GM18508 (cell line): Measurements from ENCODE around the gene GRAMD4.

ENCODE experiments used
- ATAC-seq: cut with Tn5 transposase; IDR thresholded peaks from one replicate; pipeline ENCODE4 v1.9.1; 2021; ENCODE audit warnings: moderate number of reproducible peaks; ENCODE audit not compliant: insufficient read depth, unreplicated experiment

Gene GRAMD4

GRCh38 chr22:46665151-46665695, 45.0 kb downstream of the GRAMD4 start:
- no peak for ATAC-seq

- no peak for ATAC-seq
Observed at GRCh38 chr22:46665751-46666280, 45.6 kb downstream of the GRAMD4 start.

GRCh38 chr22:46666577-46667244, 46.5 kb downstream of the GRAMD4 start:
- no peak for ATAC-seq

- ATAC-seq = no peak
Observed at GRCh38 chr22:46667245-46667623, 47.0 kb downstream of the GRAMD4 start.

- ATAC-seq = no peak
Observed at GRCh38 chr22:46668116-46668515, 47.9 kb downstream of the GRAMD4 start.

- no peak for ATAC-seq
Observed at GRCh38 chr22:46669201-46669600, 49.0 kb downstream of the GRAMD4 start.

- ATAC-seq = no peak
Observed at GRCh38 chr22:46671824-46672432, 51.7 kb downstream of the GRAMD4 start.

GRCh38 chr22:46672731-46673130, 52.5 kb downstream of the GRAMD4 start:
- ATAC-seq = no peak

GRCh38 chr22:46673205-46673604, 53.0 kb downstream of the GRAMD4 start:
- no peak for ATAC-seq

GRCh38 chr22:46673662-46674236, 53.6 kb downstream of the GRAMD4 start:
- no peak for ATAC-seq

- no peak for ATAC-seq
Observed at GRCh38 chr22:46674367-46674781, 54.2 kb downstream of the GRAMD4 start.

GRCh38 chr22:46674906-46675305, 54.7 kb downstream of the GRAMD4 start:
- ATAC-seq = no peak

GRCh38 chr22:46675479-46675878, 55.3 kb downstream of the GRAMD4 start:
- ATAC-seq = no peak

- ATAC-seq = no peak
Observed at GRCh38 chr22:46675938-46676337, 55.8 kb downstream of the GRAMD4 start.

GRCh38 chr22:46676479-46676878, 56.3 kb downstream of the GRAMD4 start:
- no peak for ATAC-seq

GRCh38 chr22:46676881-46677280, 56.7 kb downstream of the GRAMD4 start:
- ATAC-seq = no peak

- ATAC-seq = no peak
Observed at GRCh38 chr22:46677323-46678002, 57.3 kb downstream of the GRAMD4 start.

GRCh38 chr22:46678003-46678657, 57.9 kb downstream of the GRAMD4 start:
- ATAC-seq = no peak

GRCh38 chr22:46678785-46679700, 58.9 kb downstream of the GRAMD4 start:
- ATAC-seq = no peak
